ENCODE measurements around the gene SLC35F5. TPM values are rescaled to one million over a fixed set of nuclear protein-coding genes. Genes with fewer than 3 reads are reported as not detected.

The SLC35F5 gene
- total RNA-seq (2014; rRNA removed; shearing (Covaris generic)): 45.4 and 51.1 TPM in 2 replicates
- 56.3 and 58.8 TPM in 2 replicates for total RNA-seq (2022)
- percentile 92 among the genes with signal in this experiment for Bru-seq, nascent RNA
- percentile 91 among the genes with signal in this experiment for BruChase-seq, experiment 1, labeled RNA remaining after a 6-hour chase
- percentile 95 among the genes with signal in this experiment for BruChase-seq, experiment 2, labeled RNA remaining after a 2-hour chase
- long read RNA-seq, full-length matches to known transcripts: 11 of 30 reads
- long read RNA-seq, partial matches to known transcripts: 5 of 30 reads
- long read RNA-seq, other reads (novel, unspliced or antisense): 14 of 30 reads

GRCh38 chr2:113756355-113757137, at the start of gene SLC35F5:
SLC35F5 (minus strand) TSS chr2:113756642; CDS start chr2:113756409, 233 bp downstream.
- Histone ChIP-seq H3K27ac (ENCODE audit: low read depth, low read length, poor library complexity, severe bottlenecking) (peak within 1 kb of the TSS; percentile 93), H3K4me2 (ENCODE audit: low read length) (peak within 1 kb of the TSS; percentile 85), H3K9me2 (ENCODE audit: insufficient read depth, low read length) (no peaks in the 10 kb centered on the region), H3K79me2 (ENCODE audit: insufficient read depth, low read depth, low read length) (peaks cover 50% of the 10 kb centered on the region), H3K36me3 (ENCODE audit: insufficient read depth, low read length) (peaks cover 21% of the 10 kb centered on the region), H3K9me3 (ENCODE audit: low read length) (no peaks in the 10 kb centered on the region), H3K4me3 (ENCODE audit: low read depth, low read length, poor library complexity, severe bottlenecking) (peak within 1 kb of the TSS; percentile 89), H3K4me1 (ENCODE audit: insufficient read depth, low read length, poor library complexity, severe bottlenecking) (peaks cover 25% of the 10 kb centered on the region), H4K20me1 (ENCODE audit: insufficient read depth, low read length) (peaks cover 10% of the 10 kb centered on the region; the same call in 1 of the 2 replicates), H2AFZ (ENCODE audit: low read length) (peak within 1 kb of the TSS; percentile 75)
- intact Hi-C loops (cut with micrococcal nuclease; ENCODE audit: unreplicated experiment): loop anchor here (1.0 to 10.0 kb wide), 3 partner anchors 105 to 152 kb away; no protein-coding TSS in a partner anchor
- ChIA-PET POLR2A (interaction anchor here (0.5 to 2.5 kb wide), 23 partner anchors 10 to 300 kb away, joined by 3 to 9 read pairs (median 3); partner anchors contain the start of gene ACTR3), CTCF (ENCODE audit: unreplicated experiment) (interaction anchor here (0.6 to 1.0 kb wide), 3 partner anchors 130 to 139 kb away, joined by 3 to 4 read pairs (median 3); no protein-coding TSS in a partner anchor)
- no peak for TF ChIP-seq CTCF (conservative IDR thresholded peaks at IDR 0.05; ENCODE audit: low read length)
- TSS peak; percentile 98 for BruUV-seq (replicated peaks)
- DNase-seq (ENCODE audit: low spot score): peak; percentile 95

GRCh38 chr2:113799375-113799774, 42.9 kb upstream of the SLC35F5 start:
- Histone ChIP-seq H3K4me1 (ENCODE audit: insufficient read depth, low read length, poor library complexity, severe bottlenecking) (peaks cover 9% of the 10 kb centered on the region), H2AFZ (ENCODE audit: low read length) (peak overlapping the region; percentile 36; the same call in 1 of the 2 replicates), H4K20me1 (ENCODE audit: insufficient read depth, low read length) (no peaks in the 10 kb centered on the region), H3K4me2 (ENCODE audit: low read length) (no peak overlapping the region), H3K9me3 (ENCODE audit: low read length) (no peaks in the 10 kb centered on the region), H3K4me3 (ENCODE audit: low read depth, low read length, poor library complexity, severe bottlenecking) (no peak overlapping the region), H3K36me3 (ENCODE audit: insufficient read depth, low read length) (no peaks in the 10 kb centered on the region), H3K27ac (ENCODE audit: low read depth, low read length, poor library complexity, severe bottlenecking) (no peak overlapping the region), H3K79me2 (ENCODE audit: insufficient read depth, low read depth, low read length) (no peaks in the 10 kb centered on the region), H3K9me2 (ENCODE audit: insufficient read depth, low read length) (no peaks in the 10 kb centered on the region)
- ChIA-PET CTCF (ENCODE audit: unreplicated experiment) (no interaction called here), POLR2A (no interaction called here)
- DNase-seq (ENCODE audit: low spot score): peak; percentile 16
- no TSS peak for BruUV-seq (replicated peaks)
- peak; percentile 57 for TF ChIP-seq CTCF (conservative IDR thresholded peaks at IDR 0.05; ENCODE audit: low read length)
- TF ChIP-seq EZH2phosphoT487 (IDR thresholded peaks at IDR 0.05; ENCODE audit: borderline replicate concordance, low read depth, low read length): no peak
- intact Hi-C loops (cut with micrococcal nuclease; ENCODE audit: unreplicated experiment): no loop called here
